GM12872 (cell line): ENCODE data around the gene MROH8.

Source experiments
- CTCF ChIP-seq: IDR thresholded peaks from 3 replicates; pipeline ENCODE4 v1.5.1; 2011; ENCODE audit warnings: low read depth, mild to moderate bottlenecking, low read length, moderate library complexity; ENCODE audit not compliant: insufficient read depth

The MROH8 gene

GRCh38 chr20:37151529-37151928 lies 27.8 kb downstream of the MROH8 start:
- no peak for TF ChIP-seq CTCF

- no peak for TF ChIP-seq CTCF
These were observed 32.1 kb downstream of the MROH8 start for GRCh38 chr20:37147250-37147649.

DNA sequence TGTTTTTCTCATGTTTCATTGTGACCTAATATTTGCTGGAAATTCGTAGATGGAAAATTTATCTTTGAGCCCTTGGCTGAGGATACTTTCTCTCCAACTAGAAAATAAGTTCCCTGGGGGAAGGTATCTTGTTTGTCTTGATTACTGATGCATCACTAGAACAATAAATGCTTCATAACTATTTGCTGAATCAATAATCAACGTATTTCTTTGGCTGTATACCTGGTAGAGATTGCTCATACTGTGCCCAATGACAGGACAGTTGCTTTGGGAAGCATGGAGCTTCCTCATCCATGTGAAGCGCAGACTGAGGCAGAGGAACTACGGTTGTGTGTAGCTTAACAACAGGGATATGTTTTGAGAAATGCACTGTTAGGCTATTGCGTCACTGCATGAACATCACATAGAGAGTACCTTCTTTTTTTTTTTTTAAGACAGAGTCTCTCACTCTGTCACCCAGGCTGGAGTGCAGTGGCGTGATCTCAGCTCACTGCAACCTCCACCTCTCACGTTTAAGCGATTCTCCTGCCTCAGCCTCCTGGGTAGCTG lies 34.4 kb downstream of the MROH8 start:
- no peak for TF ChIP-seq CTCF

- TF ChIP-seq CTCF: no peak
These were observed 36.6 kb downstream of the MROH8 start for GRCh38 chr20:37142708-37143107.

DNA sequence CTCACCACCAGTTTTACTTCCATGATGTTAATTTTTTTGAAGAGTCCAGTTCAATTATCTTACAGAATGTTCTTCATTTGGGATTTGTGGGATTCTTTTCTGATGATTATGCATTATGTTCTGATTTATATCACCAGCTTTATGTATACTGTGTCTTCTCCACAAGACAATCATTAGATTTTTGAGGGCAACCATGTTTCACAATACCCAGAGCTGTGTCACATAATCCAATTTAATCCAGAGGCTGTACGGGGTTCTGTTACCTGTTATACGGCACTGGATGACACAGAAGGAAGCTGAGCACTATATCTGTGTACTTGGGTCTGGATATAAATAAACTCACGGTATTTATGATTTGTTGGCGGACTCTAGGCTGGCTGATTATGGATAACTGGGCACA lies 41.8 kb downstream of the MROH8 start:
- no peak for TF ChIP-seq CTCF

- no peak for TF ChIP-seq CTCF
These were observed 45.4 kb downstream of the MROH8 start for GRCh38 chr20:37133952-37134351.

- no peak for TF ChIP-seq CTCF
These were observed 47.9 kb downstream of the MROH8 start for GRCh38 chr20:37131486-37131885.
